AG04450 (cell line): ENCODE data around the gene MGME1. TPM values are rescaled to one million over a fixed set of nuclear protein-coding genes. Genes with fewer than 3 reads are reported as not detected.
"Not testable (repeated sequence)": the region's sequence is repeated elsewhere in the genome, so short reads cannot be mapped to it uniquely, and the experiment has no call there.

ENCODE experiments used
- CTCF ChIA-PET: fragments of 300-600, 350-600 bp; formaldehyde crosslinking; extraction: SDS; loops from one replicate; lab custom pipeline; 2022; ENCODE audit warnings: antibody characterized with exemption, inconsistent platforms; lab: Charles Lee
- POLR2A ChIA-PET: fragments of 350-600 bp; formaldehyde crosslinking; extraction: SDS; loops from one replicate; lab custom pipeline; 2021; ENCODE audit warnings: antibody characterized with exemption, inconsistent platforms; lab: Yijun Ruan, JAX
- DNase-seq: peaks from one replicate; pipeline ENCODE4 v3.0.0-alpha.2; 2011; ENCODE audit warnings: low read depth, low spot score
- H3K27ac ChIP-seq: one replicate; pipeline ENCODE4 v1.5.1; 2012; ENCODE audit warnings: low read depth, low read length, control low read depth
- H3K27me3 ChIP-seq: one replicate; pipeline ENCODE4 v1.6.0; 2012; ENCODE audit warnings: low read length; ENCODE audit not compliant: control insufficient read depth, insufficient read depth
- H3K4me3 ChIP-seq: 2 replicates; pipeline ENCODE4 v1.5.1; 2011; ENCODE audit warnings: mild to moderate bottlenecking, low read depth, low read length, control low read depth
- H3K9me3 ChIP-seq: 2 replicates; pipeline ENCODE4 v1.5.1; 2012; ENCODE audit warnings: low read length; ENCODE audit not compliant: control insufficient read depth, insufficient read depth
- CTCF ChIP-seq: IDR thresholded peaks from 2 replicates; pipeline ENCODE4 v1.5.1; 2011; ENCODE audit warnings: low read depth, low read length, control low read depth, inconsistent platforms
- polyA plus RNA-seq: library from polyadenylated mRNA; depleted of rRNA; stranded (reverse); fragments of >200 nt; gene quantifications from 2 replicates; pipeline ENCODE4 v1.2.3, GENCODE V29; 2011

The MGME1 gene
- polyA plus RNA-seq, 1 experiment, result 13.5 TPM

- CTCF ChIA-PET, result no interaction called here
- H3K9me3 ChIP-seq, result no peaks in the 10 kb centered on the region
These were observed 52.1 kb downstream of the MGME1 start for GRCh38 chr20:18020931-18021330.

GRCh38 chr20:18024606-18025127 lies 55.8 kb downstream of the MGME1 start:
- Histone ChIP-seq H3K27me3 (no peaks in the 10 kb centered on the region), H3K9me3 (no peaks in the 10 kb centered on the region), H3K27ac (no peak overlapping the region), H3K4me3 (no peak overlapping the region)
- ChIA-PET CTCF (no interaction called here), POLR2A (no interaction called here)
- DNase-seq, result no peak
- no peak for TF ChIP-seq CTCF

More at GRCh38 chr20:18020931-18021330, 52.1 kb downstream of the MGME1 start:
- Histone ChIP-seq H3K27ac (no peak overlapping the region), H3K27me3 (peaks cover 2% of the 10 kb centered on the region), H3K4me3 (no peak overlapping the region)
- POLR2A ChIA-PET, result no interaction called here
- TF ChIP-seq CTCF, result no peak
- no peak for DNase-seq

GRCh38 chr20:18027011-18027410 lies 58.2 kb downstream of the MGME1 start:
- POLR2A ChIA-PET, H3K27me3 ChIP-seq, H3K4me3 ChIP-seq, H3K27ac ChIP-seq, DNase-seq, H3K9me3 ChIP-seq, CTCF ChIA-PET: not testable (repeated sequence)

GRCh38 chr20:18030020-18030419 lies 61.2 kb downstream of the MGME1 start:
- no peak overlapping the region for H3K27ac ChIP-seq
- ChIA-PET POLR2A (no interaction called here), CTCF (no interaction called here)
- DNase-seq, result no peak
- H3K9me3 ChIP-seq, result no peaks in the 10 kb centered on the region
- no peak for TF ChIP-seq CTCF
- peaks cover 6% of the 10 kb centered on the region for H3K27me3 ChIP-seq
- H3K4me3 ChIP-seq, result no peak overlapping the region

- TF ChIP-seq CTCF, result no peak
- CTCF ChIA-PET, result no interaction called here
- H3K4me3 ChIP-seq, result no peak overlapping the region
- POLR2A ChIA-PET, result no interaction called here
- no peaks in the 10 kb centered on the region for H3K9me3 ChIP-seq
- DNase-seq, result no peak
- no peak overlapping the region for H3K27ac ChIP-seq
- H3K27me3 ChIP-seq, result peaks cover 6% of the 10 kb centered on the region
These were observed 62.2 kb downstream of the MGME1 start for GRCh38 chr20:18031050-18031449.
